Esophagus (tissue), 2 donors: ENCODE results near the gene IFT80. TPM values are rescaled to one million over a fixed set of nuclear protein-coding genes. Genes with fewer than 3 reads are reported as not detected.

ENCODE experiments used
- H3K27ac ChIP-seq, 2 donors: one replicate each; pipeline ENCODE4 v1.5.1; 2013; ENCODE audit warnings: low read depth in 2 of 2, mild to moderate bottlenecking in 2 of 2, inconsistent platforms in 1 of 2, low read length in 1 of 2, moderate library complexity in 1 of 2
- H3K27me3 ChIP-seq, 2 donors: one replicate each; pipeline ENCODE4 v1.6.1; 2013; ENCODE audit warnings: low read length in 2 of 2, control low read depth in 1 of 2, mild to moderate bottlenecking in 1 of 2; ENCODE audit not compliant: insufficient read depth in 2 of 2, control insufficient read depth in 1 of 2
- H3K36me3 ChIP-seq, 2 donors: one replicate each; pipeline ENCODE4 v1.6.1; 2013; ENCODE audit warnings: low read length in 1 of 2; ENCODE audit not compliant: control insufficient read depth in 2 of 2, insufficient read depth in 2 of 2
- H3K4me1 ChIP-seq, 2 donors: one replicate each; pipeline ENCODE4 v1.6.1; 2013; ENCODE audit warnings: low read length in 1 of 2; ENCODE audit not compliant: control insufficient read depth in 2 of 2, insufficient read depth in 2 of 2
- H3K4me3 ChIP-seq, 2 donors: one replicate each; pipeline ENCODE4 v1.5.1; 2013; ENCODE audit warnings: low read length in 2 of 2, mild to moderate bottlenecking in 2 of 2, low read depth in 1 of 2, moderate library complexity in 1 of 2
- H3K9me3 ChIP-seq, 2 donors: one replicate each; pipeline ENCODE4 v1.6.1; 2013; ENCODE audit warnings: mild to moderate bottlenecking in 2 of 2, low read depth in 1 of 2, low read length in 1 of 2, moderate library complexity in 1 of 2; ENCODE audit not compliant: control insufficient read depth in 2 of 2, insufficient read depth in 1 of 2
- WGBS, 2 donors: extraction: QIAGEN DNeasy Blood & Tissue Kit; methylation state at CpG; one replicate each; pipeline ENCODE4 v1.1.7; 2013; 5-methylcytosine and 5-hydroxymethylcytosine counted together
- polyA plus RNA-seq, 2 donors: library from polyadenylated mRNA; stranded (reverse); fragments of 200-250 nt; gene quantifications; one replicate each; pipeline ENCODE4 v1.2.3, GENCODE V29; 2013
- donor health status: healthy with polysubstance abuse.
- donor health status: Bipolar disorder and iron deficiency.

IFT80 gene
- polyA plus RNA-seq, 2 donors = 9.2 to 20.5 TPM

DNA sequence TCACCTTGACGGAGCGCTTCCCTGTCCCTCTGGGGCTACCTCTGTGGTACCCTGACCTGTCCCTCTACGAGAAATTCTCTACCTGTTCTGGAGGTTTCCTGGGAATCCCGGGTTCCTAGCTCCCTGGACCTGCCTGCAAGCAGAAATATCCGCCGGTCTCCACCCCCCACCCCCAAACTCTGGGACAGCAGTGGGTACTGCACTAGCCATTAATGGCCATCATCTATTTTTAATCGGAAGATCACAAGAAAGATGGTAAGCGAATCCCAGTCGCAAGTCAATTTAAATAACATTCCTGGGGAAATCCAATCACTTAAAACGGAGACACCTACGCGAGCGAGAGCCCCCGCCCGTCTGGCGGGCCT, 174.2 kb downstream of the IFT80 start:
- Histone ChIP-seq H3K27ac (no peak overlapping the region), H3K27me3 (peaks cover 0 to 22% of the 10 kb centered on the region in 2 donors)
- WGBS, 2 donors = 9 to 11% methylated on average over 16 of the region's 16 CpGs

DNA sequence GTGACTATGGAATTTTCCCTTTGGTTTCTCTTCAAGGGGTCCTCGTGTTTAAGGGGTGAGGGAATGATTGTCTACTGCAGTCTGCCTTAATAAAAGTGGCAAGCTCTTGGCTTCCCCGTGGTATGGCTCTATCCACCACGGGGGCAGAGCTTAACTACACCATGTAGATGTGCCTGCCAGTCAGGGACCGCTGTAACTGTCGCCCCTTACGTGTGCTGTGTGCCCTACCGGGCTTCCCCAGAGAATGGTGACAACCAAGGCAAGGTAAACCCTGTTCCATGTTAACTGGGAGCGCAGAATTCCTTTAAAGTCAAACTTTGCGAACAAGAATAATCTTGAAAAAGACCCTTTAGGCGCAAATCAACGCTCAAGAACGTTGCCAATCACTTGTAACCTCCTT, 174.8 kb downstream of the IFT80 start:
- peaks cover 0 to 4% of the 10 kb centered on the region in 2 donors for H3K36me3 ChIP-seq
- H3K9me3 ChIP-seq = peaks cover 0 to 9% of the 10 kb centered on the region in 2 donors
- no peak overlapping the region for H3K27ac ChIP-seq
- peaks cover 0 to 22% of the 10 kb centered on the region in 2 donors for H3K27me3 ChIP-seq
- H3K4me3 ChIP-seq = peak overlapping the region in 1 of 2 donors; percentile 62
- 34 to 35% methylated on average over 12 of the region's 12 CpGs for WGBS, 2 donors
- peaks cover 7 to 14% of the 10 kb centered on the region in 2 donors for H3K4me1 ChIP-seq

More for the DNA sequence above, 174.2 kb downstream of the IFT80 start:
- Histone ChIP-seq H3K36me3 (peaks cover 0 to 4% of the 10 kb centered on the region in 2 donors), H3K4me3 (peak overlapping the region; percentile 62 to 84), H3K4me1 (peaks cover 7 to 14% of the 10 kb centered on the region in 2 donors), H3K9me3 (peaks cover 0 to 9% of the 10 kb centered on the region in 2 donors)

DNA sequence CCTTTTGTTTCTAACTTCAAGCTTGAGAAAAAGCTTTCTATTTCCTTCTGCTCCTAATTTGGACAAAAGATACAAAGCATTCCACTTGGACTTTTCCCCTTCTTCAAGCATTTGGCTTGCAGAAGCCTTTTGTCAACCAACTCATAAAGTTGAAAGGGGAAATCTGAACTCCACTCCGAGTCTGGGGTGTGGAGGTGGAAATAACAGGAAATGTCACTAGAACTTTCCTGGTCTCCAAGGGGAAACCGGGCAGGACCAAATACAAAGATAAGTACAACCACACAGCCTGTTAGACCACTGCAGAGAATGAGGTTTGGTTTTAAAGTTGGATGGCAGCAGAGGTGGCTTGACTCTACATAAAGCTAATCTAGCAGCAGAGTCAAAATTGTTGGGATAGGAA, 178.0 kb downstream of the IFT80 start:
- Histone ChIP-seq H3K36me3 (no peaks in the 10 kb centered on the region), H3K9me3 (peaks cover 0 to 2% of the 10 kb centered on the region in 2 donors), H3K4me1 (peaks cover 4 to 6% of the 10 kb centered on the region in 2 donors), H3K27ac (no peak overlapping the region), H3K27me3 (peaks cover 0 to 14% of the 10 kb centered on the region in 2 donors), H3K4me3 (no peak overlapping the region)
- WGBS, 2 donors = 39 to 48% methylated on average over 2 of the region's 2 CpGs

- Histone ChIP-seq H3K4me1 (peaks cover 2 to 4% of the 10 kb centered on the region in 2 donors), H3K36me3 (no peaks in the 10 kb centered on the region), H3K27ac (no peak overlapping the region), H3K9me3 (peaks cover 0 to 2% of the 10 kb centered on the region in 2 donors), H3K4me3 (no peak overlapping the region), H3K27me3 (peaks cover 0 to 7% of the 10 kb centered on the region in 2 donors)
- 94 to 96% methylated on average over 2 of the region's 2 CpGs for WGBS, 2 donors
Observed at GRCh38 chr3:160220038-160220437, 179.0 kb downstream of the IFT80 start.

GRCh38 chr3:160218136-160218535, 180.9 kb downstream of the IFT80 start:
- no peaks in the 10 kb centered on the region for H3K9me3 ChIP-seq
- H3K36me3 ChIP-seq = no peaks in the 10 kb centered on the region
- H3K27ac ChIP-seq = no peak overlapping the region
- peaks cover 0 to 2% of the 10 kb centered on the region in 2 donors for H3K27me3 ChIP-seq
- WGBS, 2 donors = 42 to 63% methylated on average over 3 of the region's 3 CpGs
- no peak overlapping the region for H3K4me3 ChIP-seq
- H3K4me1 ChIP-seq = no peaks in the 10 kb centered on the region

GRCh38 chr3:160217675-160218074, 181.3 kb downstream of the IFT80 start:
- Histone ChIP-seq H3K36me3 (no peaks in the 10 kb centered on the region), H3K4me3 (no peak overlapping the region), H3K27me3 (peaks cover 0 to 2% of the 10 kb centered on the region in 2 donors), H3K4me1 (no peaks in the 10 kb centered on the region), H3K9me3 (no peaks in the 10 kb centered on the region), H3K27ac (no peak overlapping the region)
- 63 to 69% methylated on average over 4 of the region's 4 CpGs for WGBS, 2 donors

DNA sequence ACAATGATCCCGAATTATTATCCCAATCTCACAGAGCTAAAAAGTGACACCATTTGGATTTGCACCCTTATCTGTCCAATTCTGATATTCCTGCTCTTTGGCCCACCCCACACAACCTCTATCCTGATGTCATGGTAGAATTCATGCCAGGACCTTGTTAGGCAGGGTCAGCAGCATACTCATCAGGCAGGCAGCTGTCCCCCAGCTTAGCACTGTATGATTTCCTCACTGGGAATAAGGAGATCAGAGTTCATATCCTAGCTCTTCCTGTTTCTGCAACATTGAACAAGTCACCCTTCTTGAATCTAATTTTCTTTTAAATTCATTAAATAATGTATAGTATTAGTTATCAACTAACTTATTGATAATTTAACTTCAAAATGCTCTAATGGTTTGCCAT, 185.8 kb downstream of the IFT80 start:
- Histone ChIP-seq H3K4me1 (no peaks in the 10 kb centered on the region), H3K36me3 (no peaks in the 10 kb centered on the region), H3K4me3 (no peak overlapping the region), H3K27me3 (no peaks in the 10 kb centered on the region), H3K27ac (no peak overlapping the region), H3K9me3 (peaks cover 0 to 2% of the 10 kb centered on the region in 2 donors)
- WGBS, 2 donors = 85 to 88% methylated on average over 1 of the region's 1 CpG

DNA sequence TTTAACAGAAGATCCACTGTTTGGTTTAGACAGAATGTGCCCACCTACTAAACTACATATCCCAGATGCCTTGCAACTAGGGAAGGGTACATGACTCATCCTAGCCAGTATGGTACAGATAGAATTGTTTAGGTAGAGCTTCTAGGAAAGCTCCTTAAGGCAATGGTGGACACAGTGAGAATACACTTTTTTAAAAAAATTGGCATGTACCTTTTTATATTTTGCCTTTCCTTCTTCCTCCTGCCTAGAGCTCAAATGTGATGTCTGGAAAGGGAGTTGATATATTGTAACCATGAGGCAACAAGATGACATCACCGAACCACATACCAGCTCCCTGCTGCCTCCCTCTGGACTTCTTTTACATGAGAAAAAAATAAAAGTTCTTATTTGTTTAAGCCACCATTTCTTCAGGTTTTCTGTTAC, 188.2 kb downstream of the IFT80 start:
- Histone ChIP-seq H3K4me1 (no peaks in the 10 kb centered on the region), H3K27me3 (no peaks in the 10 kb centered on the region), H3K27ac (no peak overlapping the region), H3K4me3 (no peak overlapping the region), H3K36me3 (no peaks in the 10 kb centered on the region), H3K9me3 (peaks cover 0 to 2% of the 10 kb centered on the region in 2 donors)
- 76 to 81% methylated on average over 1 of the region's 1 CpG for WGBS, 2 donors

- no peaks in the 10 kb centered on the region for H3K27me3 ChIP-seq
- 86 to 91% methylated on average over 1 of the region's 1 CpG for WGBS, 2 donors
- H3K9me3 ChIP-seq = peaks cover 0 to 5% of the 10 kb centered on the region in 2 donors
- H3K36me3 ChIP-seq = no peaks in the 10 kb centered on the region
- H3K4me1 ChIP-seq = no peaks in the 10 kb centered on the region
- H3K4me3 ChIP-seq = no peak overlapping the region
- no peak overlapping the region for H3K27ac ChIP-seq
Observed at GRCh38 chr3:160210341-160210740, 188.7 kb downstream of the IFT80 start.
